HepG2 (cell line): ENCODE data around the gene PLA2R1. TPM values are rescaled to one million over a fixed set of nuclear protein-coding genes. Genes with fewer than 3 reads are reported as not detected.

ENCODE experiments used
- CEBPG ChIP-seq: IDR thresholded peaks from 2 replicates; pipeline ENCODE4 v1.6.1; 2016
- MBNL3 ChIP-seq: fragments of 250-450 bp; sonication (Bioruptor Pico); conservative IDR thresholded peaks from 2 replicates; pipeline ENCODE4 v1.8.0; 2022; ENCODE audit warnings: mild to moderate bottlenecking, inconsistent platforms
- RBAK ChIP-seq: sonication (generic); formaldehyde crosslinking; IDR thresholded peaks from 2 replicates; pipeline ENCODE4 v1.5.1; 2020; ENCODE audit warnings: mild to moderate bottlenecking, missing genetic modification reagents
- REST ChIP-seq, 2 experiments: IDR thresholded peaks; 2 replicates each; pipeline ENCODE4 v1.6.1; 2011 to 2012; ENCODE audit warnings: low read length in 2 of 2, borderline replicate concordance in 1 of 2, low read depth in 1 of 2, mild to moderate bottlenecking in 1 of 2, moderate library complexity in 1 of 2
- SNRNP70 ChIP-seq: fragments of 200-400 bp; formaldehyde crosslinking; IDR thresholded peaks from 2 replicates; pipeline ENCODE4 v1.6.1; 2017; ENCODE audit warnings: mild to moderate bottlenecking, low read depth, low read length, moderate library complexity
- ZNF282 ChIP-seq: fragments of 450-650 bp; IDR thresholded peaks from 2 replicates; pipeline ENCODE4 v1.6.1; 2018; ENCODE audit not compliant: partially characterized antibody
- ZNF296 ChIP-seq: sonication (generic); formaldehyde crosslinking; conservative IDR thresholded peaks from 2 replicates; pipeline ENCODE4 v1.5.0; 2020; ENCODE audit warnings: mild to moderate bottlenecking, missing genetic modification reagents
- ZNF709 ChIP-seq: sonication (generic); formaldehyde crosslinking; IDR thresholded peaks from 2 replicates; pipeline ENCODE4 v1.5.0; 2020; ENCODE audit warnings: mild to moderate bottlenecking, missing genetic modification reagents
- polyA plus RNA-seq, 8 experiments: library from polyadenylated mRNA; depleted of rRNA in 3 of 8; stranded (reverse) in 7 of 8; unstranded in 1 of 8; fragments of >200 nt; fragmentation: Illumina TruSeq in 4 of 8; extraction: Trizol in 4 of 8; gene quantifications; 2 replicates each; pipeline versions ENCODE4 v1.2.1 to v1.2.3, GENCODE V29; 2011 to 2016; ENCODE audit warnings: low read depth in 4 of 8, missing spikeins in 1 of 8, mixed read lengths in 1 of 8; ENCODE audit not compliant: insufficient read depth in 1 of 8
- total RNA-seq, 5 experiments: library from RNA; depleted of rRNA; stranded (reverse); fragments of >200 nt; fragmentation: Illumina TruSeq; extraction: Trizol; gene quantifications; 2 replicates each; pipeline ENCODE4 v1.2.3, GENCODE V29; 2016; ENCODE audit warnings: low read depth in 1 of 5
- TF ChIP-seq, protein P1 (sequence below): sonication (generic); formaldehyde crosslinking; IDR thresholded peaks from 2 replicates; pipeline ENCODE4 v1.5.0; 2020; ENCODE audit warnings: mild to moderate bottlenecking, missing genetic modification reagents

PLA2R1 gene
- total and polyA plus RNA-seq, 2 of the 13 experiments (the other 11 are each of a cell fraction or from before 2014, with no cell fraction given) = not detected

DNA sequence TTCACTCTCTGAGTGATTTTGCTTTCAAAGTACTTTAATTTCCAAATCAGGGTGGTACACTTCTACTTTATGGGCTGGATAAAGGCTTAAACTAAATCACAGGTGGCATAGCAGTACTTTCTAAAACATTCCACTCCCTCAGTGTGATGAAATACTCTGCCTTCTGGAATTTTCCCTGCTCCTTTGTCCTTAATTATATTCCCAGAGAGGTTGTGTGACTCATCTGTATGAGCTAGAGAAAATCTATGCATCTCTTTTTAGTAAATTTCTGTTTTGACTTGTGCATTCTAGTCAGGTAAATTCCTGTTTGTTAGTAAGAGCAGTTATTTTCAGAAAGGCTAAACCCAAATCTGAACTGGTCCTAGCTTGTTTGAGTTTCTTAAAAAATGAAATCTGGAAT, 29.0 kb upstream of the PLA2R1 start (continued):
- TF ChIP-seq, protein P1, sequence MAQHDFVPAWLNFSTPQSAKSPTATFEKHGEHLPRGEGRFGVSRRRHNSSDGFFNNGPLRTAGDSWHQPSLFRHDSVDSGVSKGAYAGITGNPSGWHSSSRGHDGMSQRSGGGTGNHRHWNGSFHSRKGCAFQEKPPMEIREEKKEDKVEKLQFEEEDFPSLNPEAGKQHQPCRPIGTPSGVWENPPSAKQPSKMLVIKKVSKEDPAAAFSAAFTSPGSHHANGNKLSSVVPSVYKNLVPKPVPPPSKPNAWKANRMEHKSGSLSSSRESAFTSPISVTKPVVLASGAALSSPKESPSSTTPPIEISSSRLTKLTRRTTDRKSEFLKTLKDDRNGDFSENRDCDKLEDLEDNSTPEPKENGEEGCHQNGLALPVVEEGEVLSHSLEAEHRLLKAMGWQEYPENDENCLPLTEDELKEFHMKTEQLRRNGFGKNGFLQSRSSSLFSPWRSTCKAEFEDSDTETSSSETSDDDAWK (CRISPR knock-in tag) = no peak
- TF ChIP-seq ZNF282 = no peak
- TF ChIP-seq CEBPG (CRISPR knock-in tag) = no peak
- TF ChIP-seq MBNL3 = no peak
- no peak for TF ChIP-seq ZNF296
- TF ChIP-seq ZNF709 (CRISPR knock-in tag) = no peak
- TF ChIP-seq REST (IDR thresholded peaks at IDR 0.05; ENCODE audit: borderline replicate concordance in 1 of 2, low read depth in 1 of 2, low read length in 2 of 2) = no peak
- no peak for TF ChIP-seq SNRNP70
- TF ChIP-seq RBAK = no peak
